ENCODE results near the gene NIPAL4. TPM values are rescaled to one million over a fixed set of nuclear protein-coding genes. Genes with fewer than 3 reads are reported as not detected.
"Not testable (repeated sequence)": the region's sequence is repeated elsewhere in the genome, so short reads cannot be mapped to it uniquely, and the experiment has no call there.

The NIPAL4 gene
- total RNA-seq, 1 donor = 0.81 TPM

- DNase-seq (ENCODE audit: low read depth in 2 of 3, low spot score in 2 of 3) = no peak
These were observed 21.7 kb downstream of the NIPAL4 start for GRCh38 chr5:157481666-157482065.

DNA sequence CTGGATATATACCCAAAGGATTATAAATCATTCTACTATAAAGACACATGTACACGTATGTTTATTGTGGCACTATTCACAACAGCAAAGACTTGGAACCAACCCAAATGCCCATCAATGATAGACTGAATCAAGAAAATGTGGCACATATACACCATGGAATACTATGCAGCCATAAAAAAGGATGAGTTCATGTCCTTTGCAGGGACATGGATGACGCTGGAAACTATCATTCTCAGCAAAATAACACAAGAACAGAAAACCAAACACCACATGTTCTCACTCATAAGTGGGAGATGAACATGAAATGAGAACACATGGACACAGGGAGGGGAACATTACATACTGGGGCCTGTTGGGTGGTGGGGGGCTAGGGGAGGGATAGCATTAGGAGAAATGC lies 22.7 kb downstream of the NIPAL4 start:
- not testable (repeated sequence) for DNase-seq (ENCODE audit: low read depth in 2 of 3, low spot score in 2 of 3)

- no peak for DNase-seq (ENCODE audit: low read depth in 2 of 3, low spot score in 2 of 3)
These were observed 24.8 kb downstream of the NIPAL4 start for GRCh38 chr5:157484768-157485167.

DNA sequence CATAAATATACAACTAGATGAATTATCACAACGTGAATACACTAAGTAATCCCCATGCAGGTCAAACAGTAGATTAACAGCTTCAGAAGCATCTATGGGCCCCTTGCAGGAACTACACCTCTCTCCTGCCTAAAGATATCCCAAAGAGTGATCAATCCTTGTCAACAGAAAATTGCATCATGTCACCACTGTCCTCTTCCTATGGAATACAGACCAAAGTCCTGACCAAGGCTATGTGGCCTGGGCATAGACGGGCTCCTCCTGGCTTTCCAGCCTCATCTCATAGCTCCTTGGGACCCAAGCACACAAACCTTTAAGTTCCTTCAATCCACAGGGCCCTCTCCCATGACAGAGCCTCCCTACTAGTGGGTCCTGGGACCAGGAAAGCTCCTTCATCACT lies 25.3 kb downstream of the NIPAL4 start:
- no peak for DNase-seq (ENCODE audit: low read depth in 2 of 3, low spot score in 2 of 3)

DNA sequence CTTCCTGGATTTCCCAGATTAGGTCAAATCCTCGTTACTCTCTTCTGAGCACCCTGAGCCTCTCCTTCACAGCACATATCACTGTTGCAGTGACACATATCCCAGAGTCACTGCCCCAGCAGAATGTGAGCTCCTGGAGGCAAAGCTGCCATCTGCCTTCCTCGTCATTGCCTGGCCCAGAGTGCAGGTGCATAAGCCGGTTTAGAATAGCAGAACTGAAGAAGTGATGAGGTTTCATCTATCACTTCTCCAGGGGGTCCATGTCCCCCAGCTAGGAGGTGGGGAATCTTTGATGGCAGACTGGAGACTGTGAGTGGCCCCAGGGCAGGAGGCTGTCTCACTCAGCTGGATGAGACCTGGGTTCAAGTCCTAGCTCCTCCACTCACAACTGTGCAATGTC lies 25.8 kb downstream of the NIPAL4 start:
- DNase-seq (ENCODE audit: low read depth in 2 of 3, low spot score in 2 of 3) = no peak

DNA sequence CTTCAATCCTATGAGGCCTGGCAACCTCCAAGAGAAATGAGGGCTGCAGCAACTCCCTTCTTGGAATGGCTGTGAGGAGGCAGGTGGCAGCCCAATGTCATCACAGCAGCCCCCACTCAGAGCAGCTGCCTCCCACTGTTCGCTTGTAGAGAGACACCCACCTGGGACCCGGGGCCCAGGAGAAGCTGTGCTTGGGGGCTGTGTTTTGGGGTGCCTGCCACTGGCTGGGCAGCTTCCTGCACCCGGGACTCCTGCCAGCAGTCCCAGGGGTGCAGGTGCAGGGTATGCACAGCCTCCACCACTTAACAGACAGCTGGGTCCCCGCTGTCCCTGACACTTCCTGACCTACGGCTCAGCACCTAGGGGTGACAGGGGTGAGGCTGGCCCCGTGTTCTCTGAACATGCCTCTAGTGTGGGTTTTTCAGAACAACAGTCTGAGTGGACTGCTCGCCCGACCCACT lies 26.2 kb downstream of the NIPAL4 start:
- DNase-seq (ENCODE audit: low read depth in 2 of 3, low spot score in 2 of 3) = no peak

GRCh38 chr5:157486861-157487260 lies 26.8 kb downstream of the NIPAL4 start:
- no peak for DNase-seq (ENCODE audit: low read depth in 2 of 3, low spot score in 2 of 3)

DNA sequence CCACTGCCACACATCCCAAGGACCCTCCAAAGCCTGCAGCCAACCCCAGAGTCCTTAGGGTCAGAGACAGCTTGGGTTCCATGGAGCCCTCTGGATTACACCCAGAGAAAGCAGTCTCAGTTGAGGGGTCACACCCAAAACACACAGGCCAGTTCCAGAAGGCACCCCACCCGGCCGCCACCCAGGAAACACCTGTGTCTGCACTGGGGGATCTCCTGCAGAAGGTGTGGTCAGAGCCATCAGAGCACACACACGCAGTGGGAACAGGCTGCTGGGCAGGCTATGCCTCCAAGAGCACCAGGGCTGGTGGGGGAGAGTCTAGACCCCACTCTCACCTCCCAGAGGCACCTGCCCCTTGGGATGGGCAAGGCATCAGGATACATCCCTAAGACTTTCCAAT lies 27.3 kb downstream of the NIPAL4 start:
- no peak for DNase-seq (ENCODE audit: low read depth in 2 of 3, low spot score in 2 of 3)

- DNase-seq (ENCODE audit: low read depth in 2 of 3, low spot score in 2 of 3) = no peak
These were observed 31.5 kb downstream of the NIPAL4 start for GRCh38 chr5:157491471-157491995.

GRCh38 chr5:157492886-157493285 lies 32.9 kb downstream of the NIPAL4 start:
- no peak for DNase-seq (ENCODE audit: low read depth in 2 of 3, low spot score in 2 of 3)

- no peak for DNase-seq (ENCODE audit: low read depth in 2 of 3, low spot score in 2 of 3)
These were observed 34.3 kb downstream of the NIPAL4 start for GRCh38 chr5:157494178-157494832.

GRCh38 chr5:157496864-157497263 lies 36.9 kb downstream of the NIPAL4 start:
- DNase-seq (ENCODE audit: low read depth in 2 of 3, low spot score in 2 of 3) = no peak

DNA sequence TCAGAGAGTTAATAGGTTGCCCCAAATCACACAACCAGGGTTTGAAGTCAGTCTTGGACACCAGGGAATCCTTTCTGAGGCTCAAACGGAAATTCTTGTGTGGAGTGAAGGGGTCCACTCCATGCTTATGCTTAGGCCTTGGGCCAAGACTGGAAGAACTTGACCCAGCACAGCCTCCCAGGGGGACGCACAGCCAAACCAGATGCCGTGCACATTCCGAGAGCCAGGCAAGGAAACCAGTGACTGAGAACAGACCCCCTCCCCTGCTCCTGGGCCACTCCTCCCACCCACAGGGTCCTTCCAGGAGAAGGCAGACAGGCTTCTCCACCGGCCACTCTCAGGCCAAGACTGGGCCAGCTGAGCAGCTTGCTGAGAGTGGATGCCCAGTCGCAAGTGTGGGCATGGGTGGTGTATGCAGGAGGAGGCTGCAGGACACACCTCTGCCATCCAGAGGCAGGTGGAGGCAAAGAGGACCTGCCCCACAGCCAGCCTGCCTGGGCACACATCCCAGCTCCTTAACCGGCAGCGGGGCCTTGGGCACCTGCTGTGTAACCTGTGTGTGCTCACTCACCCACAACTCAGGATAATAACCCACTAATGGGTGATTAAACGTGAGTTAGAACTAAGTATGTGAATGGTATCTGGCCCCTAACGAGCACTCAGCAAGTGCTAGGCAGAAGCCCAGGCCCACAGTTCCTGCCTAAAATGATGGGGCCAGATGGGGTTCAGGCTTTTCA lies 38.0 kb downstream of the NIPAL4 start:
- DNase-seq (ENCODE audit: low read depth in 2 of 3, low spot score in 2 of 3) = no peak

DNA sequence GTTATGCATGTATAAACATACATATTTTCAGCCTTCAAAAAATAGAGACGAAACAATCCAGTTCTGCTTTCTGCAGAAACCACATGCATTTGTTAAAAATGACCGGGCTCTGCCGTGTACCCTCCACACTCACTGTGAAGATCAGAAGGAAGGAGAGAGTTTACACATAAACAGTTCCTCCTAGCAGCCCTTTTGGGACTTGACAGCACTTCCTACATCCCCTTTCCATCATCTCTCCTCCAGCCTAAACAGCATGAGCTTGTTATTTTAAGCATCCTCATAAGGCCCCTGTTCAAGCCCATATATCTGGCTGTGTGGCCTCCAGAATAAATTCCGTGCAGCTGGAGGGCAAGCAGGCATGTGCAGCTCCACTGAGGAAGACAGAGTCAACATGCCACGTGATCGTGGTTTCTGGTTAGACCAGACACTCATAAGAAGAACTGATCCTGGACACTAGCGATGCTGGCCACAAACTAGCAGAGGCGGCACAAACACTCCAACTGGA lies 42.2 kb downstream of the NIPAL4 start:
- DNase-seq (ENCODE audit: low read depth in 2 of 3, low spot score in 2 of 3) = peak in 2 of 3 donors; percentile 25 to 62

DNA sequence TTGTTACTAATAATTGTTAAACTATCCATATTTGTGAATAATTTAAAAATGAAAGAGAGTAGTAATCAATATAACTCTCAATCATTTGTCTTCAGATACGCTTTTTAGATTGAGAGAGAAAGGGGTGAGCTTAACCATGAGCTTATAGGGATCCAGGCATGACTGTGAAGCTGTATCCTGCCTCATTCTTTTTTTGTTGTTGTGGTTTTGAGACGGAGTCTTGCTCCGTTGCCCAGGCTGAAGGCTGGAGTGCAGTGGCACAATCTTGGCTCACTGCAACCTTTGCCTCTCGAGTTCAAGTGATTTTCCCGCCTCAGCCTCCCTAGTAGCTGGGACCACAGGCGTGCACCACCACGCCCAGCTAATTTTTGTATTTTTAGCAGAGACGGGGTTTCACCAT lies 44.0 kb downstream of the NIPAL4 start:
- no peak for DNase-seq (ENCODE audit: low read depth in 2 of 3, low spot score in 2 of 3)

DNA sequence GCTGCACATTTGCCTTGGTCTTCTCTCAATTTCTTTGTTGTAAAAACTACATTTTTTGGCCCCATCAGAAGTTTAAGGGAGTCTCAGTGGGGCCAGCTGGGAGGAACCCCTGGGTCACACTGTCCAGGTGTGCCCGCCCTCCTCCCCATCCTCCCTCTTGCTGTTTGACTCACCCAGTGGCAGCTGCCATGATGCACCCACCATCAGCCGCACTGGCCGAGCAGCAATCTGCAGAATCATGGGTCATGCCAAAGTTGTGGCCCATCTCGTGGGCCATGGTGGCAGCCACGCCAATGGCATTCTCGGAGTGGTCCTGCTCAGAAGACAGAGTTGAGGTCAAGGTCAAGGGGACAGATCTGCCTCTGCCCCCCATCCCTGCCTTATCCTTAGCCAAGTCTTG lies 45.5 kb downstream of the NIPAL4 start:
- no peak for DNase-seq (ENCODE audit: low read depth in 2 of 3, low spot score in 2 of 3)

DNA sequence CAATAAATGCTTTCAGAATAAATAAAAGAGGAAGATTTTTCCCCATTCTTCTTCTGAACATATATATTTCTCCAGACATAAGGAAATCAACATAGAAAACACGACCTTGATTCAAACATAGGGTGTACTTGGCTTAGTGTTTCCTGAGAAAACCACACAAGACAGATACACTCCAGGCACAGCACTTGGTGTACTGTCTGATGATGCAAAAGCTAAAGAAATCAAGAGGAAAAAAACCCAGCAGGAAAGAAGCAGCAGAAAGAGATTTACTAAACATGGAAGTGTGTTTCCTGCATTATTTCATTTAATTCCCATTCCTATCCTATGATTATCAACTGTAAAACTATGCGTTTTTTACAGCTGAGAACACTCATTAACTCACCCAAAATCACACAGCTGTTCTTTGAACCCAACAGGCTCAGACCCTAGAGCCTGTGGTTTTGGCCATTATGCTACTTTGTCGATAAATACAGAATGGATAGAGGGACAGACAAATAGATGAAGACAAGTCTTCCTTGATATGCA lies 46.1 kb downstream of the NIPAL4 start:
- DNase-seq (ENCODE audit: low read depth in 2 of 3, low spot score in 2 of 3) = no peak

DNA sequence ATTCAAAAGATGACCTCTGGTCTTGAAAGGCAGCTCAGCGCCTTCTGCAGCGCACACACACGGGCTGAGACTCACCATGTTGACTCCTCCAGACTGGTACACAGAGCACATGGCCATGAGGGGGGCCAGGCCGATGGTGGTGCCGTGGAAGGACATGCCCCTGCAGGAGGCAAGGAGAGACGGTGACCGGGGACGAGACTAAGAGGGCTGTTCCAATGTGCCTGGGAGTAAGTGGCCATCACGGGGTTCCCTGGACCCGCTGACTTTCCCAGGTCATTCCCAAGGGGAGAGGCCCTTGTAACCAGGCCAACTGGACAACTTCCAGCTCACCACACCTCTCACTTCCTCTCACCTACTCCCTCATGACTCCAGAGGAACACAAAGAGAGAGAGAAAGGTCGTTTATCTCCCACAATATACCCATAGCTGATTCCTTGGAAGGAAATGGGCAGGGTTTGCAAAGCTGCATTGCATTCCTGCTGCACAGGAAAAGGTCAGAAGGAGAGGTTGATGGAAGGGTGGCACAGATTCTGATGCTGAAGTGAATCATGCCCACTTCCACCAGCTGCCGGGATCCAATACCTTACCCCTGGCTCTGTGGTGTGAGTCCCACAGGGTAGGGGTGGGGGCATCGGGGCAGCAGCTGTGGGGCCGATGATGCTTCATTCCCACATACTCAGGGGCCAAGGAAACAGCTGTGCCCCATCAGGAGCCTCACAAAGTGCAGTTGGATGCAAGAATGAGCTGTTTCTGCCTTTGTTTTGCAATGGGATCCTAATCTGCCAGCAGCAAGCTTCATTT lies 47.2 kb downstream of the NIPAL4 start:
- no peak for DNase-seq (ENCODE audit: low read depth in 2 of 3, low spot score in 2 of 3)

DNA sequence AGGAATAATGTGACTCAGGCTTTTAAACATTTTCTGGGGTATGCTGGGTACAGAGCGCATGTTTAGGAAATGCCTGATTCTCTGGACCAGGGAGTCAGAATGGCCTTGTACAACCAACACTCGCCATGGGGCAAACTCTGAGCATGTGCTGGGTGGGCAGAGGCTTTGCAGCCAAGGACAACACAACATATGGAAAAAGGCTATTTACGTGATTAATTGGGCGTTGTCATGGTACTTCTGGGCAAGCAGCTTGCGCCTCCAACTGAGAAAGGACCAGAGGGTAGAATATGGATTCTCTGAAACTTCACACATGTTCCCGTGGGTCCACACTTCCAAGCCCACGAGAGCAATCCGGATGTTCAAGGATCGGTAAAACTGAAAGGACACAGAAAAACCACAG lies 49.1 kb downstream of the NIPAL4 start:
- no peak for DNase-seq (ENCODE audit: low read depth in 2 of 3, low spot score in 2 of 3)

- DNase-seq (ENCODE audit: low read depth in 2 of 3, low spot score in 2 of 3) = no peak
These were observed 49.6 kb downstream of the NIPAL4 start for GRCh38 chr5:157509587-157509986.

GRCh38 chr5:157510682-157511081 lies 50.7 kb downstream of the NIPAL4 start:
- no peak for DNase-seq (ENCODE audit: low read depth in 2 of 3, low spot score in 2 of 3)

Data from hematopoietic multipotent progenitor cell (in vitro differentiated cells).